ES-I3 (cell line): Measurements from ENCODE around the gene RCOR3.
"Not testable (repeated sequence)": the region's sequence is repeated elsewhere in the genome, so short reads cannot be mapped to it uniquely, and the experiment has no call there.

ENCODE experiments used
- H3K36me3 ChIP-seq: 2 replicates; pipeline ENCODE4 v1.6.1; 2013; ENCODE audit warnings: mild to moderate bottlenecking, low read length, control low read depth, moderate library complexity; ENCODE audit not compliant: insufficient read depth
- H3K4me1 ChIP-seq: 2 replicates; pipeline ENCODE4 v1.6.1; 2013; ENCODE audit warnings: mild to moderate bottlenecking, control low read depth, low read length; ENCODE audit not compliant: insufficient read depth
- H3K9ac ChIP-seq: 2 replicates; pipeline ENCODE4 v1.6.1; 2013; ENCODE audit warnings: low read depth, mild to moderate bottlenecking, low read length, moderate library complexity
- H3K9me3 ChIP-seq: 2 replicates; pipeline ENCODE4 v1.6.1; 2013; ENCODE audit warnings: mild to moderate bottlenecking, low read length, moderate library complexity; ENCODE audit not compliant: control insufficient read depth, insufficient read depth

RCOR3 gene

GRCh38 chr1:211282023-211282373 lies 22.8 kb downstream of the RCOR3 start:
- H3K36me3 ChIP-seq: peaks cover 6% of the 10 kb centered on the region; the same call in 1 of the 2 replicates
- peaks cover 7% of the 10 kb centered on the region; the same call in 1 of the 2 replicates for H3K4me1 ChIP-seq

DNA sequence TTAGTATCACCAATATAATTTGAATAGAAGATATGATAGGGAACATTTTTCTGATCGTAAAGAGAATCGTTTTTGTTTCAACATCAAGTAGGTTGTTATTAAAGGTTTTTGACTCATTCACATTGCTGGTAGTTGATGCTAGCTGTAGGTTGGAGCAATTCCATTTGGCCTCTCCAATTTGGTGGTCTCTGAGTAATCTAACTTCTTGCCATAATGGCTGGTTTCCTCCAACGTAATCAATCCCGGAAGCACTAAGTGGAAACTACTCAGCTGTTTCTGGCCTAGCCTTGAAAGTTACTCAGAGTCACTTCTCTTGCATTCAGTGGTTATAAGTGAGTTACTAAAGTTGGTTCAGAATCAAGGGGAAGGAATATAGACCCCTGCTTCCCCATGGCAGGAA lies 26.0 kb downstream of the RCOR3 start:
- peaks cover 4% of the 10 kb centered on the region; the same call in 1 of the 2 replicates for H3K36me3 ChIP-seq
- no peaks in the 10 kb centered on the region for H3K9me3 ChIP-seq
- H3K9ac ChIP-seq: no peak overlapping the region
- peaks cover 7% of the 10 kb centered on the region; the same call in 1 of the 2 replicates for H3K4me1 ChIP-seq

More at GRCh38 chr1:211282023-211282373, 22.8 kb downstream of the RCOR3 start:
- Histone ChIP-seq H3K9me3 (no peaks in the 10 kb centered on the region), H3K9ac (no peak overlapping the region)

DNA sequence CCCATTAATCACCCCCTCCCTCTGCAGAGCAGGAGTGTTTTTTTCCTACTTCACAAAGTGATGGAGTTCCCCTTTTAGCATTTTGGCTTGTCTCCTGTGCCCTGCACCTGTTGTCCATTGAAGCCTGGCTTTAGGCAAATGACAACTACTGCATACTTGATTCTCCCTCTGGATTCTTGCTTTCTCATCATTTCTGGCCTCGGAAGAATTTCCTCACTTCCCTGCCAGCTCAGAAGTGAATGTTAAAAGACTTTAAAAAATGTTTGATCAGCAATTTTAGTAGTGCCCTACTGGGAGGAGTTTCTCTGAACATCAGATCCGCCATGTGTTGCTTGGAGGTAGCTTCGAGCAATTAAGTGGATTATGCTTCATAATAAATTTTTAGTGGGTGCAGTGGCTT lies 28.1 kb downstream of the RCOR3 start:
- Histone ChIP-seq H3K36me3 (peaks cover 4% of the 10 kb centered on the region), H3K4me1 (no peaks in the 10 kb centered on the region), H3K9me3 (no peaks in the 10 kb centered on the region)

GRCh38 chr1:211292411-211292810 lies 33.2 kb downstream of the RCOR3 start:
- H3K9ac ChIP-seq: no peak overlapping the region
- H3K36me3 ChIP-seq: peaks cover 4% of the 10 kb centered on the region
- 0 out of 2 replicates have a peak, but pooled peaks cover 5% of the 10 kb centered on the region for H3K4me1 ChIP-seq

More for the DNA sequence above, 28.1 kb downstream of the RCOR3 start:
- no peak overlapping the region for H3K9ac ChIP-seq

DNA sequence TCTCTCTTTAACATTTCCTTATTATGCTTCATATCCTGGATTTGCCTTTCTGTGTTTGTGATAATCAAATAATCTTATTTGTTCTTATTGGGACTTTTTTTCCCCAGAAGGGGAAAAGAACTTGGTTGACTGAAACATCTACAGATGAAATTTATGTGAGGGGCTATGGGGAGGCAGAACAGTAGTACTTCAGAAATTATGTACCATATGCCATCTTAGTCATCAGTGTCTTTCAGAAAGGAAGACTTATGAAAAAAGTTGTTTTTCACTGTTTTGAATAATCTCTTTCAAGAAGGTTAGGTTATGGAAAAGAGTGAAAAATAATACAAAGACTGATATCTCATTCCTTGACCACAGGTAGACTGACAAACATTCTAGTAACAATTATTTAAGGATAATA lies 37.2 kb downstream of the RCOR3 start:
- no peaks in the 10 kb centered on the region for H3K9me3 ChIP-seq
- no peak overlapping the region for H3K9ac ChIP-seq
- H3K36me3 ChIP-seq: peaks cover 4% of the 10 kb centered on the region
- peaks cover 10% of the 10 kb centered on the region; the same call in 1 of the 2 replicates for H3K4me1 ChIP-seq

More at GRCh38 chr1:211292411-211292810, 33.2 kb downstream of the RCOR3 start:
- H3K9me3 ChIP-seq: no peaks in the 10 kb centered on the region

GRCh38 chr1:211305044-211305443 lies 45.9 kb downstream of the RCOR3 start:
- H3K4me1 ChIP-seq: peaks cover 3% of the 10 kb centered on the region; the same call in 1 of the 2 replicates
- no peaks in the 10 kb centered on the region; the same call in 1 of the 2 replicates for H3K36me3 ChIP-seq
- H3K9ac ChIP-seq: no peak overlapping the region

GRCh38 chr1:211309617-211310016 lies 50.5 kb downstream of the RCOR3 start:
- Histone ChIP-seq H3K4me1 (peaks cover 3% of the 10 kb centered on the region; the same call in 1 of the 2 replicates), H3K9ac (no peak overlapping the region), H3K36me3 (peaks cover 2% of the 10 kb centered on the region; the same call in 1 of the 2 replicates), H3K9me3 (no peaks in the 10 kb centered on the region)

More at GRCh38 chr1:211305044-211305443, 45.9 kb downstream of the RCOR3 start:
- no peaks in the 10 kb centered on the region for H3K9me3 ChIP-seq

GRCh38 chr1:211313392-211313791 lies 54.2 kb downstream of the RCOR3 start:
- no peaks in the 10 kb centered on the region for H3K4me1 ChIP-seq
- H3K9ac ChIP-seq: no peak overlapping the region
- peaks cover 2% of the 10 kb centered on the region; the same call in 1 of the 2 replicates for H3K36me3 ChIP-seq
- H3K9me3 ChIP-seq: no peaks in the 10 kb centered on the region

- no peak overlapping the region for H3K9ac ChIP-seq
- H3K4me1 ChIP-seq: no peaks in the 10 kb centered on the region
- H3K9me3 ChIP-seq: no peaks in the 10 kb centered on the region
- H3K36me3 ChIP-seq: no peaks in the 10 kb centered on the region
Observed at GRCh38 chr1:211318576-211319280, 59.6 kb downstream of the RCOR3 start.

DNA sequence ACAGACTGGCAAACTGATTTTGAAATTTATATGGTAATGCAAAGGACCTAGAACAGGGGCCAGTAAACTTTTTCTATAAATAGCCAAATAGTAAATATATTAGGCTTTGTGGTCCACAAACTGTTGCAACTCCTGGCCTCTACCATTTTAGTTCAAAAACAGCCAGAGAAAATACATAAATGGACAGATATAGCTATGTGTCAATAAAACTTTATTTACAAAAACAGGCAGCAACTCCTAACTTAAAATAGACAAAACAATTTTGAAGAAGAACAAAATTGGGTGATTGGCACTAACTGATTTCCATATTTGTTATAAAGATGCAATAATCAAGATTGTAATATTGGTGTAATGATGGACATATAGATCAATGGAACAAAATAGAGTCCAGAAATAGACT lies 60.7 kb downstream of the RCOR3 start:
- H3K36me3 ChIP-seq: no peaks in the 10 kb centered on the region
- no peak overlapping the region for H3K9ac ChIP-seq
- H3K4me1 ChIP-seq: no peaks in the 10 kb centered on the region
- H3K9me3 ChIP-seq: no peaks in the 10 kb centered on the region

GRCh38 chr1:211320980-211321379 lies 61.8 kb downstream of the RCOR3 start:
- Histone ChIP-seq H3K36me3 (no peaks in the 10 kb centered on the region), H3K4me1 (no peaks in the 10 kb centered on the region), H3K9ac (no peak overlapping the region)

DNA sequence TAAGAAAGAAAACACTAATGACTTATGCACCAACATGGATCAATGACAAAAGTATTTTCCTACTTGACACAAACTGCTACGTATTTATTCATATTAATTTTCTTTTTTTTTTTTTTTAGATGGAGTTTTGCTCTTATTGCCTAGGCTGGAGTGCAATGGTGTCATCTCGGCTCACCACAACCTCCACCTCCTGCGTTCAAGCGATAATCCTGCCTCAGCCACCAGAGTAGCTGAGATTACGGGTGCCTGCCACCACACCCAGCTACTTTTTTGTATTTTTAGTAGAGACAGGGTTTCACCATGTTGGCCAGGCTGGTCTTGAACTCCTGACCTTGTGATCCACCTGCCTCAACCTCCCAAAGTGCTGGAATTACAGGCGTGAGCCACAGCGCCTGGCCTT lies 62.5 kb downstream of the RCOR3 start:
- H3K36me3 ChIP-seq, H3K9me3 ChIP-seq: not testable (repeated sequence)

More at GRCh38 chr1:211320980-211321379, 61.8 kb downstream of the RCOR3 start:
- no peaks in the 10 kb centered on the region for H3K9me3 ChIP-seq

GRCh38 chr1:211323156-211324063 lies 64.2 kb downstream of the RCOR3 start:
- no peaks in the 10 kb centered on the region for H3K4me1 ChIP-seq
- no peaks in the 10 kb centered on the region for H3K36me3 ChIP-seq
- no peaks in the 10 kb centered on the region for H3K9me3 ChIP-seq
- no peak overlapping the region for H3K9ac ChIP-seq

More for the DNA sequence above, 62.5 kb downstream of the RCOR3 start:
- not testable (repeated sequence) for H3K4me1 ChIP-seq, H3K9ac ChIP-seq

- Histone ChIP-seq H3K9me3 (no peaks in the 10 kb centered on the region), H3K4me1 (peaks cover 7% of the 10 kb centered on the region; the same call in 1 of the 2 replicates), H3K9ac (no peak overlapping the region), H3K36me3 (no peaks in the 10 kb centered on the region)
Observed at GRCh38 chr1:211324992-211325775, 66.0 kb downstream of the RCOR3 start.
